Psoas muscle (tissue), 8 donors: ENCODE measurements around the gene FAM53B. TPM values are rescaled to one million over a fixed set of nuclear protein-coding genes. Genes with fewer than 3 reads are reported as not detected.

ENCODE experiments used
- ATAC-seq, 4 donors: fragments of 200-7000 bp; cut with Tn5 transposase; one replicate each; pipeline ENCODE4 v1.9.1; 2020; ENCODE audit warnings: moderate library complexity in 3 of 4, mild to moderate bottlenecking in 2 of 4
- DNase-seq, 2 donors: peaks; one replicate each; pipeline ENCODE4 v3.0.0-alpha.2; 2020
- H3K27ac ChIP-seq: fragments of 200-600 bp; one replicate; pipeline ENCODE4 v1.8.0; 2022
- H3K27me3 ChIP-seq, 3 donors: fragments of 200-600 bp in 1 of 3; one replicate each; pipeline versions ENCODE4 v1.6.1 to v1.8.0; 2013 to 2022; ENCODE audit warnings: low read length in 2 of 3, mild to moderate bottlenecking in 2 of 3, moderate library complexity in 1 of 3; ENCODE audit not compliant: insufficient read depth in 3 of 3
- H3K36me3 ChIP-seq, 2 donors: fragments of 200-600 bp in 1 of 2; one replicate each; pipeline versions ENCODE4 v1.6.1 to v1.8.0; 2013 to 2022; ENCODE audit warnings: low read depth in 1 of 2, mild to moderate bottlenecking in 1 of 2, moderate library complexity in 1 of 2; ENCODE audit not compliant: insufficient read depth in 1 of 2
- H3K4me1 ChIP-seq: fragments of 200-600 bp; one replicate; pipeline ENCODE4 v1.8.0; 2022
- H3K4me3 ChIP-seq: fragments of 200-600 bp; one replicate; pipeline ENCODE4 v1.8.0; 2022; ENCODE audit warnings: mild to moderate bottlenecking
- H3K9me3 ChIP-seq: fragments of 200-600 bp; one replicate; pipeline ENCODE4 v1.8.0; 2022
- WGBS, 3 donors: extraction: QIAGEN DNeasy Blood & Tissue Kit; methylation state at CpG; one replicate each; pipeline versions ENCODE4 v1.1.6 to v1.1.7; 2013; 5-methylcytosine and 5-hydroxymethylcytosine counted together
- intact Hi-C, 2 donors: fragments of 100-400 bp; cut with DNase I; formaldehyde crosslinking; loops; one replicate each; pipeline versions ENCODE4 v1.11.0 to v1.14.2; 2022
- polyA plus RNA-seq, 3 donors: library from polyadenylated mRNA; stranded (reverse); fragments of 200-250 nt; gene quantifications; one replicate each; pipeline ENCODE4 v1.2.3, GENCODE V29; 2013
- total RNA-seq, 4 donors: library from RNA; stranded (reverse); fragmentation: NEBNext Ultra II Directional in 2 of 4; extraction: Animal tissue kit (Norgen Biotek cat#: 25700) in 2 of 4; gene quantifications; one replicate each; pipeline versions ENCODE4 v1.2.1 to v1.2.4, GENCODE V29; 2021 to 2023
- TF ChIP-seq, protein P1 (sequence below): fragments of 200-600 bp; IDR thresholded peaks from one replicate; pipeline ENCODE4 v1.8.0; 2022; ENCODE audit warnings: antibody characterized with exemption
- donor health status: healthy with polysubstance abuse.
- donor health status: DM: no; HTN: no; CAD: no; lungs with moderate emphysema.
- donor health status: Bipolar disorder and iron deficiency.
- donor health status: healthy.
- donor health status: DM: yes; HTN: yes; CAD: no.
- donor health status: DM: no; HTN: no; CAD: no.
- donor health status: DM: no; HTN: no; CAD: no.
- donor health status: DM: yes; HTN: yes; CAD: no.

Gene FAM53B
- total and polyA plus RNA-seq, 7 donors: 31.0 to 178 (median 49.5) TPM

DNA sequence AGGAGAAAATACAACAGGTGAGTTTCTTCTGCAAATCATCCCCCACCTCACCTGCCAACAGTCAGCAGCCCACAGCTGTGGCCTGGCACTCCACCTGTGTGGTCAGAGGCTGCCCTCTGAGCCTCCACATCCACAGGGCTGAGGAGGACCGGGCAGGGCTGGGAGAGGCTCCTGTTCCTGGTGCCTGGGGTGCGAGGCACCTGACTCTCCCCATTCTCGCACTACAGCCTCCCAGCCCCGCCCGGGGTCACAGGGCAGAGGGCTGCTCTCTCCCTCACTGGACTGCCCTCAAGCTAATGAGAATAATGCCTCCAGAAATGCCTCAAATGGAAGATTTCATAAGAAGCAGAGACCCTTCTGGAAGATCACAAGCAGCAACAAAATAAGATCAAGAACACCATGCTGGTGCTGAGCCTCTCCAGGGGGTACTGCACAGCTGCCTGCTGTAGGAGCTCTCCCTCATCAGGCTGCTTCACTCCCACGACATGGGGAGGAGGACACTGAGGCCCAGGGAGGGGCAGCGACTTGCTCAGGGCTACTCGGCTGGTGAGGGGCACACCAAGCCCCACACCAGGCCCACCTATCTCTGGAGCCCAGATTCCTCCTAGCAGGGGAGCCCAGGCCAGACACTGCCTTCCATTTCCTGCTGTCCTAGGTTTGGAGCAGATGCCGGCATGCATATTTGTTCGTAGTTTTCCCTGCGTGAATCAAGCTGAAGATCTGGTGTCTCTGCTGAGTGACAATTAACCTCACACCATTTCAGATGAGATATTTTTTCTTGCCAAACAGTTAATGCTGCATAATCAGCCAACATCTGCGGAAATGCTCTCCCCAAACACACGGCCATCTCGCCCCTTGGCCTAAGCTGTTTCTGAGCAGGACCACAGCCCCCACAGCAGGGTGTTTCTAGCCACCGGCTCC, 76.5 kb downstream of the FAM53B start:
- DNase-seq: peak in 1 of 2 donors; percentile 4
- Histone ChIP-seq H3K4me1 (peaks cover 63% of the 10 kb centered on the region), H3K27me3 (no peaks in the 10 kb centered on the region), H3K9me3 (no peaks in the 10 kb centered on the region), H3K36me3 (peaks cover 0 to 8% of the 10 kb centered on the region in 2 donors), H3K27ac (peak overlapping the region; percentile 13), H3K4me3 (no peak overlapping the region)
- intact Hi-C loops: no loop called here
- no peak for ATAC-seq
- 49 to 65% (median 49%) methylated on average over 14 to 15 of the region's 15 CpGs for WGBS, 3 donors
- TF ChIP-seq, protein P1, sequence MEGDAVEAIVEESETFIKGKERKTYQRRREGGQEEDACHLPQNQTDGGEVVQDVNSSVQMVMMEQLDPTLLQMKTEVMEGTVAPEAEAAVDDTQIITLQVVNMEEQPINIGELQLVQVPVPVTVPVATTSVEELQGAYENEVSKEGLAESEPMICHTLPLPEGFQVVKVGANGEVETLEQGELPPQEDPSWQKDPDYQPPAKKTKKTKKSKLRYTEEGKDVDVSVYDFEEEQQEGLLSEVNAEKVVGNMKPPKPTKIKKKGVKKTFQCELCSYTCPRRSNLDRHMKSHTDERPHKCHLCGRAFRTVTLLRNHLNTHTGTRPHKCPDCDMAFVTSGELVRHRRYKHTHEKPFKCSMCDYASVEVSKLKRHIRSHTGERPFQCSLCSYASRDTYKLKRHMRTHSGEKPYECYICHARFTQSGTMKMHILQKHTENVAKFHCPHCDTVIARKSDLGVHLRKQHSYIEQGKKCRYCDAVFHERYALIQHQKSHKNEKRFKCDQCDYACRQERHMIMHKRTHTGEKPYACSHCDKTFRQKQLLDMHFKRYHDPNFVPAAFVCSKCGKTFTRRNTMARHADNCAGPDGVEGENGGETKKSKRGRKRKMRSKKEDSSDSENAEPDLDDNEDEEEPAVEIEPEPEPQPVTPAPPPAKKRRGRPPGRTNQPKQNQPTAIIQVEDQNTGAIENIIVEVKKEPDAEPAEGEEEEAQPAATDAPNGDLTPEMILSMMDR: no peak

DNA sequence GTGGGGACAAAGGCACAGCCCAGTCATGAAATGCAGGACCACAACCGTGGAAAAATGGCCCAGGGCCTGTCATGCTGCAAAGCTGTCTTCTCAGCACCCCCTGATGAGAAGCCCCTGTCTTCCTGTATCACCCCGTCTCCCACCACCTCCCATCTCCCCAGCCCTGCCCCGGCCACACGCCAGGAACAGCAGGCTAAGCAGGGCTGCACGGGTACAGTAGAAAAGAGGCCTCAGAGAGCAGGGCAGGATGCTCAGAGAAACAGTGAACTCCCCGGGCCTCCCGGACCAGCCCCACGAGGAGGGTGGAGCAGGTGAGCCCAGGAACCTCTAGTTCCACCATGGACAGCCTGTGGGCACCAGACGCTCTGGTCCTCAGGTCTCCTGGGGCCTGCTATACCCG, 77.7 kb downstream of the FAM53B start:
- H3K9me3 ChIP-seq: no peaks in the 10 kb centered on the region
- ATAC-seq (no peak), DNase-seq (peak in 1 of 2 donors; percentile 10)
- H3K36me3 ChIP-seq: peaks cover 0 to 10% of the 10 kb centered on the region in 2 donors
- no peaks in the 10 kb centered on the region for H3K27me3 ChIP-seq
- WGBS, 3 donors: 58 to 69% (median 64%) methylated on average over 10 of the region's 10 CpGs
- peaks cover 54% of the 10 kb centered on the region for H3K4me1 ChIP-seq
- H3K4me3 ChIP-seq: no peak overlapping the region
- intact Hi-C loops: no loop called here
- TF ChIP-seq, protein P1: no peak
- no peak overlapping the region for H3K27ac ChIP-seq

DNA sequence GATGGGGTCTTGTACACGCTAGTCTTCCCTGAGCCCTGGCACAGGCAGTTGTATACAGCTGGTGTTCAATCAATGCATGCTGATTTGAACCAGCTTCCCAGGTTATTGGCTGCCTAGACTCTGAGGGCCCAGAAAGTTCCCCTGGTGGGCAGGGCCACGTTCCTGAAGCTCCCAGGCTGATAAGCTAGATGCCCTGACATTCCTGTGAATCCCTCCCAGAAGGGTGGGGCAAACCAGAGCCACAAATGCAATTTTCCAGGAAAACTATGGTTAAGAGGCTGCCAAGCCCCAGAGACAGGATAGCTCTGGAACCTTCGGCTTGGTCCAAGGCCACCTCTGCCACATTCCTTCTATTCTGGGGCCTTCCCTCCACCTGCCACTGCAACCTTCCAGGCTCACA, 78.2 kb downstream of the FAM53B start:
- Histone ChIP-seq H3K36me3 (peaks cover 0 to 10% of the 10 kb centered on the region in 2 donors), H3K9me3 (no peaks in the 10 kb centered on the region), H3K27me3 (no peaks in the 10 kb centered on the region), H3K4me1 (peaks cover 53% of the 10 kb centered on the region), H3K27ac (no peak overlapping the region), H3K4me3 (no peak overlapping the region)
- no peak for ATAC-seq
- 46 to 63% (median 55%) methylated on average over 3 of the region's 3 CpGs for WGBS, 3 donors
- DNase-seq: no peak
- TF ChIP-seq, protein P1: no peak
- intact Hi-C loops: no loop called here

DNA sequence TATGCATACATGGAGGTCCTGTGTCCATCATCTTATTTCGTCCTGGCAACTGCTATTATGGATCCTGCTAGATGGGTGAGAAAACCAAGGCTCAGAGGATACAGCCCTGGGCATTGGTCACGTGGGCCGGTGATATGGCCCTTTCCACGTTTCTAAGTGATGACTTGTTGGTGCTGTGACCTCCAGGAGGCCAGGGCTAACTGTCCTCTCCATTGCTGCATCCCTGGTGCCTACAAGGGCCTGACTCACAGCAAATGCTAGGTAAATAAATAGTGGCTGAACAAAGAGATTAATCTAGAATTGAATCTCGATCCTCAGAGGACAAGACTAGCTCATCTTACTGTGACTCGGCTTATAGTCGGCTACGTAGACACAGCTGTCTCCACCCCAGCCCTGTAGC, 78.6 kb downstream of the FAM53B start:
- H3K27ac ChIP-seq: no peak overlapping the region
- intact Hi-C loops: no loop called here
- peaks cover 50% of the 10 kb centered on the region for H3K4me1 ChIP-seq
- no peak for DNase-seq
- H3K9me3 ChIP-seq: no peaks in the 10 kb centered on the region
- peaks cover 0 to 10% of the 10 kb centered on the region in 2 donors for H3K36me3 ChIP-seq
- WGBS, 3 donors: 78 to 89% (median 83%) methylated on average over 8 of the region's 8 CpGs
- H3K27me3 ChIP-seq: no peaks in the 10 kb centered on the region
- no peak for ATAC-seq
- TF ChIP-seq, protein P1: no peak
- H3K4me3 ChIP-seq: no peak overlapping the region
